DOHH2 (cell line): ENCODE measurements around the gene RINT1.
"Not testable (repeated sequence)": the region's sequence is repeated elsewhere in the genome, so short reads cannot be mapped to it uniquely, and the experiment has no call there.

Experiments
- H3F3A ChIP-seq: fragments of 200-600 bp; sonication (generic), shearing (Covaris generic); 2 replicates; pipeline ENCODE4 v1.6.0; 2016; ENCODE audit warnings: antibody characterized with exemption, mild to moderate bottlenecking; ENCODE audit not compliant: control insufficient read depth, insufficient read depth
- H3K27ac ChIP-seq: fragments of 200-600 bp; sonication (generic); 2 replicates; pipeline ENCODE4 v1.5.1; 2014; ENCODE audit warnings: low read depth, mild to moderate bottlenecking, low read length, moderate library complexity
- H3K27me3 ChIP-seq: fragments of 200-600 bp; sonication (generic); 2 replicates; pipeline ENCODE4 v1.6.1; 2014; ENCODE audit warnings: mild to moderate bottlenecking, low read length, mixed read lengths; ENCODE audit not compliant: control insufficient read depth
- H3K36me3 ChIP-seq: fragments of 200-600 bp; sonication (generic); 2 replicates; pipeline ENCODE4 v1.6.1; 2014; ENCODE audit warnings: mild to moderate bottlenecking, low read length, moderate library complexity, mixed read lengths; ENCODE audit not compliant: control insufficient read depth
- H3K4me1 ChIP-seq: fragments of 200-600 bp; sonication (generic); 2 replicates; pipeline ENCODE4 v1.6.1; 2014; ENCODE audit warnings: mild to moderate bottlenecking, low read length, mixed read lengths; ENCODE audit not compliant: control insufficient read depth
- H3K4me2 ChIP-seq: fragments of 200-600 bp; sonication (generic); 2 replicates; pipeline ENCODE4 v1.6.0; 2014; ENCODE audit warnings: mild to moderate bottlenecking, low read length, moderate library complexity
- H3K4me3 ChIP-seq: fragments of 200-600 bp; sonication (generic); 2 replicates; pipeline ENCODE4 v1.5.1; 2014; ENCODE audit warnings: mild to moderate bottlenecking, low read length, mixed read lengths
- H3K79me2 ChIP-seq: fragments of 200-600 bp; sonication (generic); 2 replicates; pipeline ENCODE4 v1.6.1; 2014; ENCODE audit warnings: mild to moderate bottlenecking, low read length, mixed read lengths; ENCODE audit not compliant: control insufficient read depth
- H3K9me2 ChIP-seq: fragments of 200-600 bp; sonication (generic); replicated peaks from 2 replicates; pipeline ENCODE4 v1.6.1; 2014; ENCODE audit warnings: mild to moderate bottlenecking, low read length, mixed read lengths; ENCODE audit not compliant: control insufficient read depth
- H3K9me3 ChIP-seq: fragments of 200-600 bp; sonication (generic); 2 replicates; pipeline ENCODE4 v1.6.1; 2014; ENCODE audit warnings: antibody characterized with exemption, low read length, mixed read lengths; ENCODE audit not compliant: control insufficient read depth, insufficient read depth
- H4K20me1 ChIP-seq: fragments of 200-600 bp; sonication (generic); 2 replicates; pipeline ENCODE4 v1.6.0; 2014; ENCODE audit warnings: low read depth, mild to moderate bottlenecking, antibody characterized with exemption, low read length, moderate library complexity; ENCODE audit not compliant: control insufficient read depth, insufficient read depth
- EZH2phosphoT487 ChIP-seq: fragments of 200-600 bp; sonication (generic); IDR thresholded peaks from 2 replicates; pipeline ENCODE4 v1.6.1; 2017; ENCODE audit warnings: borderline replicate concordance, mild to moderate bottlenecking, antibody characterized with exemption, low read length, moderate library complexity, mixed read lengths
- TF ChIP-seq, protein P1 (sequence below): fragments of 200-600 bp; sonication (generic); IDR thresholded peaks from one replicate; pipeline ENCODE4 v1.5.1; 2014; ENCODE audit warnings: antibody characterized with exemption, mild to moderate bottlenecking, low read depth, low read length; ENCODE audit not compliant: poor library complexity, severe bottlenecking

Gene RINT1

DNA sequence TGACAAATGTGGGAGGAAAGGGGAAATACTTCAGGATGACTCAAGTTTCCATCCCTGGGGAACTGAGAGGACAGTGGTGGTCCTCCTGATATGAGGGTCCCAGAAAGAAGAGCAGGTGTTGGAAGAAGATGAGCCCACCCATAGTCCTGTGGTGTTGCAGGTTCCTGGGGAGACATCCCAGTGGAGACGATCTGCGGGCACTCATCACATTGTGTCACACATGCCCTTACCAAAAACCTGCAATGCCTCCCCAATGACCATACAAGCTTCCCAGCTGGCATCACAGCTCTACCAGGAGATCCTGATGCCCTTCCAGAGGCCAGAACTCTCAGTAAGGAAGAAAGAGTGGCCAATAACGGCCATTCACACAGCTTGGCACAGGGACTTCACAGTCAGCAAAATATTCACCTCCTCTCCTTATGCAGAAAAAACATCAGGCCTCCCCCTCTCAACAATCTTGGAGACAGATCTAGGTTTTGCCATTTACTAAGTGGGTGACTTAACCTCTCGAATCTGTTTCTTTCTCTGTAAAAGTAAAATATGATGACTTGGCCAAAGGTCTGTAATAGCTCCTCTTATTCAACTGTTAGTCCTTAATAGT, 19.0 kb upstream of the RINT1 start:
- Histone ChIP-seq H3K4me1 (no peaks in the 10 kb centered on the region), H3K9me2 (no peaks in the 10 kb centered on the region), H3K4me3 (no peak overlapping the region), H3K9me3 (no peaks in the 10 kb centered on the region), H3K27me3 (no peaks in the 10 kb centered on the region), H4K20me1 (no peaks in the 10 kb centered on the region), H3K36me3 (peaks cover 42% of the 10 kb centered on the region), H3K27ac (no peak overlapping the region), H3K4me2 (no peak overlapping the region), H3F3A (0 out of 2 replicates have a peak, but pooled peaks cover 5% of the 10 kb centered on the region), H3K79me2 (peaks cover 91% of the 10 kb centered on the region)
- TF ChIP-seq EZH2phosphoT487, result no peak
- TF ChIP-seq, protein P1, sequence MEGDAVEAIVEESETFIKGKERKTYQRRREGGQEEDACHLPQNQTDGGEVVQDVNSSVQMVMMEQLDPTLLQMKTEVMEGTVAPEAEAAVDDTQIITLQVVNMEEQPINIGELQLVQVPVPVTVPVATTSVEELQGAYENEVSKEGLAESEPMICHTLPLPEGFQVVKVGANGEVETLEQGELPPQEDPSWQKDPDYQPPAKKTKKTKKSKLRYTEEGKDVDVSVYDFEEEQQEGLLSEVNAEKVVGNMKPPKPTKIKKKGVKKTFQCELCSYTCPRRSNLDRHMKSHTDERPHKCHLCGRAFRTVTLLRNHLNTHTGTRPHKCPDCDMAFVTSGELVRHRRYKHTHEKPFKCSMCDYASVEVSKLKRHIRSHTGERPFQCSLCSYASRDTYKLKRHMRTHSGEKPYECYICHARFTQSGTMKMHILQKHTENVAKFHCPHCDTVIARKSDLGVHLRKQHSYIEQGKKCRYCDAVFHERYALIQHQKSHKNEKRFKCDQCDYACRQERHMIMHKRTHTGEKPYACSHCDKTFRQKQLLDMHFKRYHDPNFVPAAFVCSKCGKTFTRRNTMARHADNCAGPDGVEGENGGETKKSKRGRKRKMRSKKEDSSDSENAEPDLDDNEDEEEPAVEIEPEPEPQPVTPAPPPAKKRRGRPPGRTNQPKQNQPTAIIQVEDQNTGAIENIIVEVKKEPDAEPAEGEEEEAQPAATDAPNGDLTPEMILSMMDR, result no peak

DNA sequence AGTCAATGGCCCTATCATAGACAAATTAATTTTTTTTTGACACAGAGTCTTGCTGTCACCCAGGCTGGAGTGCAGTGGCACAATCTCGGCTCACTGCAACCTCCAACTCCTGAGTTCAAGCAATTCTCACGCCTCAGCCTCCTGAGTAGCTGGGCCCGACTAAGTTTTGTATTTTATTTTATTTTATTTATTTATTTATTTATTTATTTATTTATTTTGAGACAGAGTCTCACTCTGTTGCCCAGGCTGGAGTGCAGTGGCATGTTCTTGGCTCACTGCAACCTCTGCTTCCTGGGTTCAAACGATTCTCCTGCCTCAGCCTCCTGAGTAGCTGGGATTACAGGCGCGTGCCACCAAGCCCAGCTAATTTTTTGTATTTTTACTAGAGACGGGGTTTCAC, 16.4 kb upstream of the RINT1 start:
- H3K9me3 ChIP-seq, H3K4me2 ChIP-seq, H3K27me3 ChIP-seq, H4K20me1 ChIP-seq, H3K27ac ChIP-seq, H3K9me2 ChIP-seq, H3F3A ChIP-seq, H3K4me3 ChIP-seq: not testable (repeated sequence)
- Histone ChIP-seq H3K79me2 (peaks cover 94% of the 10 kb centered on the region), H3K4me1 (peaks cover 11% of the 10 kb centered on the region), H3K36me3 (peaks cover 50% of the 10 kb centered on the region)

- no peaks in the 10 kb centered on the region for H3K9me2 ChIP-seq
- H4K20me1 ChIP-seq, result peaks cover 9% of the 10 kb centered on the region; the same call in 1 of the 2 replicates
- H3F3A ChIP-seq, result 0 out of 2 replicates have a peak, but pooled peaks cover 5% of the 10 kb centered on the region
- H3K27me3 ChIP-seq, result no peaks in the 10 kb centered on the region
- H3K4me1 ChIP-seq, result peaks cover 28% of the 10 kb centered on the region
- H3K36me3 ChIP-seq, result peaks cover 36% of the 10 kb centered on the region
- H3K27ac ChIP-seq, result no peak overlapping the region
- peak overlapping the region; percentile 20; the same call in 1 of the 2 replicates for H3K4me2 ChIP-seq
- H3K9me3 ChIP-seq, result no peaks in the 10 kb centered on the region
- TF ChIP-seq, protein P1, result no peak
- no peak for TF ChIP-seq EZH2phosphoT487
- peak overlapping the region; percentile 29 for H3K4me3 ChIP-seq
- peaks cover 76% of the 10 kb centered on the region for H3K79me2 ChIP-seq
Observed at GRCh38 chr7:105519353-105519752, 12.6 kb upstream of the RINT1 start.

DNA sequence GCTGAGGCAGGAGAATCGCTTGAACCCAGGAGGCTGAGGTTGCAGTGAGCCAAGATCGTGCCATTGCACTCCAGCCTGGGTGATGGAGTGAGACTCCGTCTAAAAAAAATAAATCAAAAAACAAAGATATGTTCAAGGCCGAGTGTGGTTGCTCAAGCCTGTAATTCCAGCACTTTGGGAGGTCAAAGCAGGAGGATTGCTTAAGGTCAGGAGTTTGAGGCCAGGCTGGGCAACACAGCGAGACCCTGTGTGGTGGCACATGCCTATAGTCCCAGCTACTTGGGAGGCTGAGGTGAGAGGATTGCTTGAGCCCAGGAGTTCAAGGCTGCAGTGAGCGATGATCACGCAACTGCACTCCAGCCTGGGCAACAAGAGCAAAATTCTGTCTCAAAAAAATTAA, 11.4 kb upstream of the RINT1 start:
- H4K20me1 ChIP-seq, H3K27ac ChIP-seq, H3K9me2 ChIP-seq, H3K27me3 ChIP-seq, H3K9me3 ChIP-seq, H3F3A ChIP-seq: not testable (repeated sequence)
- peak overlapping the region; percentile 73 for H3K4me2 ChIP-seq
- H3K36me3 ChIP-seq, result peaks cover 31% of the 10 kb centered on the region
- H3K4me1 ChIP-seq, result peaks cover 38% of the 10 kb centered on the region
- peak overlapping the region; percentile 92 for H3K4me3 ChIP-seq
- peaks cover 63% of the 10 kb centered on the region for H3K79me2 ChIP-seq
